ENCODE results near the gene SYCP2. TPM values are rescaled to one million over a fixed set of nuclear protein-coding genes. Genes with fewer than 3 reads are reported as not detected.

The SYCP2 gene
- total RNA-seq, 4 donors from 2014 or later, result 1.9 to 8.5 (median 5.9) TPM

DNA sequence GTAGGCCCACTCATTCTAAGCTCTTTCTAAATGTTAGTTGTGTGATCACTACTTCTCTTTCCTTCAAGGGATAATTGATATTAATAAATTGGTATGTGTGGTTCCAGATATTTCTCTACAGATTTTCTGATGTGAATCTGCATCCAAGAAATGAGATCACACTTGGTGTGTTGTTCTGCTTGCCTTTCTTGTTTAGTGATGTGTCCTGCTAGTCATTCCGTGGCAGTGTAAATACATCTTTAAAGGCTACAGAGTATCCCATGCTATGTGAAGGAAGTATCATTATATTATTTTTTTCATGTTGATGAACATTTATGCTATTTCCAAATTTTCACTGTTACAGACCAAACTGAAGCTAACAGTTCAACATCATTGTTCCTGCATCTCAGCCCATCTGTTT lies 38.0 kb upstream of the SYCP2 start:
- 92 to 96% methylated on average over 1 of the region's 1 CpG for WGBS, 2 donors
- intact Hi-C loops (cut with DNase I), result no loop called here
- no peaks in the 10 kb centered on the region for H3K36me3 ChIP-seq
- no peaks in the 10 kb centered on the region for H3K27me3 ChIP-seq
- no peak for DNase-seq
- no peak overlapping the region for H3K27ac ChIP-seq
- no peaks in the 10 kb centered on the region for H3K4me1 ChIP-seq
- H3K9me3 ChIP-seq, result no peaks in the 10 kb centered on the region
- TF ChIP-seq POLR2A (IDR thresholded peaks at IDR 0.05), result no peak
- TF ChIP-seq, protein P1, sequence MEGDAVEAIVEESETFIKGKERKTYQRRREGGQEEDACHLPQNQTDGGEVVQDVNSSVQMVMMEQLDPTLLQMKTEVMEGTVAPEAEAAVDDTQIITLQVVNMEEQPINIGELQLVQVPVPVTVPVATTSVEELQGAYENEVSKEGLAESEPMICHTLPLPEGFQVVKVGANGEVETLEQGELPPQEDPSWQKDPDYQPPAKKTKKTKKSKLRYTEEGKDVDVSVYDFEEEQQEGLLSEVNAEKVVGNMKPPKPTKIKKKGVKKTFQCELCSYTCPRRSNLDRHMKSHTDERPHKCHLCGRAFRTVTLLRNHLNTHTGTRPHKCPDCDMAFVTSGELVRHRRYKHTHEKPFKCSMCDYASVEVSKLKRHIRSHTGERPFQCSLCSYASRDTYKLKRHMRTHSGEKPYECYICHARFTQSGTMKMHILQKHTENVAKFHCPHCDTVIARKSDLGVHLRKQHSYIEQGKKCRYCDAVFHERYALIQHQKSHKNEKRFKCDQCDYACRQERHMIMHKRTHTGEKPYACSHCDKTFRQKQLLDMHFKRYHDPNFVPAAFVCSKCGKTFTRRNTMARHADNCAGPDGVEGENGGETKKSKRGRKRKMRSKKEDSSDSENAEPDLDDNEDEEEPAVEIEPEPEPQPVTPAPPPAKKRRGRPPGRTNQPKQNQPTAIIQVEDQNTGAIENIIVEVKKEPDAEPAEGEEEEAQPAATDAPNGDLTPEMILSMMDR (IDR thresholded peaks at IDR 0.05), result no peak
- H3K4me3 ChIP-seq (replicated peaks in 1 of 3), result no peak overlapping the region

DNA sequence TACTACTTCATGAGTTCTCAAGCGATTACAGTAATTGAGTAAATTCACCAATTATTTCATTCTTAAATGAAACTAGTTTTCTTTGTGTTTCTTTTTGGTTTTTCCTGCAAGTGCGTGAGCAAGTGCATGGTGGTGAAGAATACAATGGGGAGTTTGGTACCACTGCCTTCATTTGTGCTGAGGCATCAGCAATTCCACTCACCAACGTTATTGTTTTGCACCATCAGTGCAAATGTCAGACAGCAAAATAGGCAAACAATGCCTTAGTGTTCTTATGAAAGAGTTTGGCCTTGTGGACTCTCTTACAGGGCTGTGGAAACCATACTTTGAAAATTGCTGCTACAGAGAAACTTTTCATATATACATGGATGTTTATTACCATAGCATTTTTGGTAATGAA lies 33.0 kb upstream of the SYCP2 start:
- DNase-seq, result no peak
- TF ChIP-seq, protein P1 (IDR thresholded peaks at IDR 0.05), result no peak
- no peak for TF ChIP-seq POLR2A (IDR thresholded peaks at IDR 0.05)
- WGBS, 2 donors, result 82 to 87% methylated on average over 3 of the region's 3 CpGs
- no peaks in the 10 kb centered on the region for H3K9me3 ChIP-seq
- no peak overlapping the region for H3K27ac ChIP-seq
- H3K36me3 ChIP-seq, result no peaks in the 10 kb centered on the region
- H3K4me1 ChIP-seq, result no peaks in the 10 kb centered on the region
- intact Hi-C loops (cut with DNase I), result no loop called here
- H3K4me3 ChIP-seq (replicated peaks in 1 of 3), result no peak overlapping the region
- no peaks in the 10 kb centered on the region for H3K27me3 ChIP-seq

DNA sequence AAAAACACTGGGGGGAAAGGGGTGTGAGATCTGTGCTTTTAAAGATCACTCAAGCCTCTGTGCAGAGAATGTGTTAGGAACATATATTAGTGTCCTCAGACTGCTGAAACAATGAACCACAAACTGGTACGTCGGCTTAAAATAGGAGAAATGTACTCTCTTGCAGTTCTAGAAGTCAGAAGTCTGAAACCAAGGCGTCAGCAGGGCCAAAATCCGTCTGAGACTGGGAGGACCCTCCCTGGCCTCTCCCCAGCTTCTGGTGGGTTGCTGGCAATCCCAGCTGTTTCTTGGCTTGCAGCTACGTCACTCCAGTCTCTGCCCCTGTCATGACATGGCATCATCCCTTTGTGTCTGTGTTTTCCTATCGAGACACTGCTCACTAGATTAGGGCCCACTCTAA lies 28.7 kb upstream of the SYCP2 start:
- intact Hi-C loops (cut with DNase I), result no loop called here
- Histone ChIP-seq H3K4me3 (replicated peaks in 1 of 3) (no peak overlapping the region), H3K4me1 (no peaks in the 10 kb centered on the region), H3K36me3 (no peaks in the 10 kb centered on the region), H3K9me3 (no peaks in the 10 kb centered on the region), H3K27ac (no peak overlapping the region), H3K27me3 (no peaks in the 10 kb centered on the region)
- WGBS, 2 donors, result 80 to 83% methylated on average over 6 of the region's 6 CpGs
- no peak for TF ChIP-seq POLR2A (IDR thresholded peaks at IDR 0.05)
- TF ChIP-seq, protein P1 (IDR thresholded peaks at IDR 0.05), result no peak
- DNase-seq, result no peak

DNA sequence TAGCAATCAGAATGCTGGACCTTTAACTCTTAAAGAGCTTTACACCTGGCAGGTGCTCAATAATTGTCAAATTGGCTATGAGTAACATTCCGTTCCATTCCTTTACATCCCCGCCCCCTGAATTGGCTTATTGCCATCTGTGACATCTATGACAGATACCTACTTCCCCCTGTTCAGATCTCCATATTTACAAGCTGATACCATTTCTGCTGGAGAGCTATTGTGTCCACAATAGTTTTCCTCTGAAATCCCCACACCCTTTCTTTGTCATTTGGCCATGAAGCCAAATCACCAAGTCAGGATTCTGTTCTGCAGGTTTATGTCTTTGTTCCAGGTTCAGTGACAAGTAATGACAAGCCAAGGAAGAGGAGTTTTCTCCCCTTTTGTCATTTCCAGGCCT lies 28.0 kb upstream of the SYCP2 start:
- Histone ChIP-seq H3K4me3 (replicated peaks in 1 of 3) (no peak overlapping the region), H3K36me3 (no peaks in the 10 kb centered on the region), H3K27me3 (no peaks in the 10 kb centered on the region), H3K27ac (no peak overlapping the region), H3K9me3 (no peaks in the 10 kb centered on the region), H3K4me1 (no peaks in the 10 kb centered on the region)
- 71 to 85% methylated on average over 2 of the region's 2 CpGs for WGBS, 2 donors
- TF ChIP-seq POLR2A (IDR thresholded peaks at IDR 0.05), result no peak
- TF ChIP-seq, protein P1 (IDR thresholded peaks at IDR 0.05), result no peak
- no peak for DNase-seq
- intact Hi-C loops (cut with DNase I), result no loop called here

DNA sequence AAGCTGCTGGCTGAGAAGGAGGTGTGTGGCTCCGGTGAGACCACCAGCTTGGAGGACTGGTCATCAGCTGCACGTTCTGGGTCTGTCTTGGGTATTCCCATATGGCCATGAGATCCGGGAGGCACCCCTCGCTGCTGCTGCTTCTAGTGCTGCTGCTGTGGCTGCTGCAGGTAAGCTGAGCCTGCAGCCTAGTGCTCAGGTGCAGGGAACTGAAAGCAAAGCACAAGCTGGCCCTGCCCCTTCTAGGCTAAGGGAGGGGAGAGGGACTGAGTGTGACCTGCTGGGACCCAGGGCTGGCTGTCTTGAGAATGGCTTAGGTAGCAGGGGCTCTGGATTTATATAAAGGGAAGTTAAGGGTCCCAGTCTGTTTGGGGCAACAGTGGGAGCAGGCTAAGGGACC lies 25.2 kb upstream of the SYCP2 start:
- no peaks in the 10 kb centered on the region for H3K4me1 ChIP-seq
- no peaks in the 10 kb centered on the region for H3K27me3 ChIP-seq
- intact Hi-C loops (cut with DNase I), result no loop called here
- DNase-seq, result no peak
- H3K27ac ChIP-seq, result no peak overlapping the region
- H3K9me3 ChIP-seq, result no peaks in the 10 kb centered on the region
- H3K36me3 ChIP-seq, result no peaks in the 10 kb centered on the region
- H3K4me3 ChIP-seq (replicated peaks in 1 of 3), result no peak overlapping the region
- 83 to 85% methylated on average over 4 of the region's 4 CpGs for WGBS, 2 donors
- TF ChIP-seq, protein P1 (IDR thresholded peaks at IDR 0.05), result no peak
- TF ChIP-seq POLR2A (IDR thresholded peaks at IDR 0.05), result no peak
